ENCODE measurements around the gene CYP4F12.
"Not testable (repeated sequence)": the region's sequence is repeated elsewhere in the genome, so short reads cannot be mapped to it uniquely, and the experiment has no call there.

CYP4F12 gene

GRCh38 chr19:15650123-15650522, 22.8 kb upstream of the CYP4F12 start:
- not testable (repeated sequence) for DNase-seq

- DNase-seq, result no peak
Measured at GRCh38 chr19:15651791-15652190, 21.1 kb upstream of the CYP4F12 start.

GRCh38 chr19:15652559-15653278, 20.2 kb upstream of the CYP4F12 start:
- DNase-seq, result no peak

GRCh38 chr19:15656467-15656866, 16.4 kb upstream of the CYP4F12 start:
- DNase-seq, result no peak

DNA sequence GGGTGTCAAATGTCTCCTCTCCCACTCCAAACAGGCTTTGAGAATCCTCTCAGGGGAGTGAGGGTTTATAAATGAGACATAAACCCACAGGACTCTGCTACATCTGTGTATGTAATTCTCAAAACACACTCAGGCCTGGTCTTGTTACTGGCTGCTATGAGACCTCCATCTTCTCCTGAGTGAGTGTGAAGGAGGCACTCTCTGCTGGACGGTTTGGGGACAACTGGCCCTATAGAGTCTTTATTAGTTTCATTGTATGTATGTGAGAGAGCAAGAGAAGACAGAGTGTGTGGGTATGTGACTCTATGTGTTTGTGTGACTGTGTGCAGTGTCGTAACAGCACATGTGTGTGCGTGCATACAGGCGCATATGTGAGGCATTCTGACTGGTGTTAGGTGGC, 9.6 kb upstream of the CYP4F12 start:
- no peak for DNase-seq

GRCh38 chr19:15666186-15666585, 6.7 kb upstream of the CYP4F12 start:
- no peak for DNase-seq

DNA sequence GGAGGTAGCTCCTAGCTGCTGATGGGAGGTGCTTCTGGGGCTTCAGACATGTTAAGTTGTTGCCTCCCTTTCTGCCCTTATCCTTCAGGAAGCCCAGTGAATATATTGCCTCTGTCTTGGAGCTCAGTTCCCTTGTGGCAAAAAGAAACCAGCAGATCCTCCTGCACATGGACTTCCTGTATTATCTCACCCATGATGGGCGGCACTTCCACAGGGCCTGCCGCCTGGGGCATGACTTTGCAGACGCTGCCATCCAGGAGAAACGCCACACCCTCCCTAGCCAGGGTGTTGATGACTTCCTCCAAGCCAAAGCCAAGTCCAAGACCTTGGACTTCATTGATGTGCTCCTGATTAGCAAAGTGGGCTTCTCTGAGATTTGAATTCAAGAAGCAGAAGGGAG, 6.0 kb upstream of the CYP4F12 start:
- DNase-seq, result no peak

DNA sequence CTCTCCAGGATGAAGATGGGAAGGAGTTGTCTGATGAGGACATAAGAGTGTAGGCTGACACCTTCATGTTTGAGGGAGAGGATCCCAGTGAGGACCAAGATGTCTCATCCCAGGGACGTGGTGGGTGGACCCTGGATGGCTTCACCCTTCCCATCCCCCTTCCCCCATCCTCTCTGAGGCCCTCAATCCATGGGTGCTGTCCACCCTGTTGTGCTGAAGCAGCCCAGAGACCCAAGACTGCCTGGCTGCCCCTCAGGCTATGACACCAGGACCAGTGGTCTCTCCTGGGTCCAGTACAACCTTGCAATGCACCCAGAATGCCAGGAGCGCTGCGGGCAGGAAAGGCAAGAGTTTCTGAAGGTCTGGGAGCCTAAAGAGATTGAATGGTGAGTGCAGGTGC, 3.4 kb upstream of the CYP4F12 start:
- DNase-seq, result no peak

DNA sequence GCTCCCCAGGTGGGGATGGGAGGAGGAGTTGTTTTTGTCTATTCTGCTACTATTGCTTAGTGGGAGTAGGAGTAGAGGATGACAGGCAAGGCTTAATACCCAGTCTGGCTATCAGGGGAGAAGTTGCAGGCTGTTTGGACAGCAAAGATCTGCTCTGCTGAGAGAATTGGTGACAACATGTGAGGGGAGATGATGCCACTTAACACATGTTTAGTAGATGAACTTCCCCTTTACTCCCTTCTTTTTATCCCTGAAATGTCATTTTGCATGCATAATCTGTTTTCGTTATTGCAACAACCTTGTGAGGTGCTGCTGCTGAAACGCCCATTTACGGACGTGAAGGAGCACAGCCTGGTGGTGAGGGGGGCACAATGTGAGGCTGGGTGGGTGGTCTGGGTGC, 3.0 kb upstream of the CYP4F12 start:
- no peak for DNase-seq

DNA sequence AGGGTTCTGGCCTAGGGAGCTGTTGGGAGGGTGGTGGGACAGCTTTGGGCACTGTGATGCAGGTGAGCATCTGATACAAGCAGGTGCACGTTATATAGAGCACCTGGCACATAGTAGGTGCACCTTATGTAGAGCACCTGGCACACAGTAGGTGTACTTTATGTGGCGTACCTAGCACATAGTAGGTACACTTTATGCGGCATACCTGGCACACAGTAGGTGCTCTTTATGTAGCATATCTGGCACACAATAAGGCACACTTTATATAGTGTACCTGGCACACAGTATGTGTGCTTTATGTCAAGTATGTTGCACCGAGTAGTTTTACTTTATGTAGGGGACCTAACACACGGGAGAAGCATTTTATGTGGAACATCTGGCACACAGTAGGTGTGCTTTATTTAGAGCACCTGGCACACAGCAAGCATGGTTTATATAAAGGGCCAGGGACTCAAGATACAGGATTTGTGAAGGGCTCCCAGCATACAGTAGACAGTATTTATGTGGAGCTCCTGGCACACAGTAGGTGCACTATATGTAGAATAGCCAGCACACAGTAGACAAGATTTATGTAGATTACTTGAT, 1.6 kb upstream of the CYP4F12 start:
- DNase-seq, result no peak

GRCh38 chr19:15671891-15672579, 852 bp upstream of the CYP4F12 start:
- no peak for DNase-seq

- no peak for DNase-seq
Measured at GRCh38 chr19:15673176-15673654, 328 bp downstream of the CYP4F12 start.

DNA sequence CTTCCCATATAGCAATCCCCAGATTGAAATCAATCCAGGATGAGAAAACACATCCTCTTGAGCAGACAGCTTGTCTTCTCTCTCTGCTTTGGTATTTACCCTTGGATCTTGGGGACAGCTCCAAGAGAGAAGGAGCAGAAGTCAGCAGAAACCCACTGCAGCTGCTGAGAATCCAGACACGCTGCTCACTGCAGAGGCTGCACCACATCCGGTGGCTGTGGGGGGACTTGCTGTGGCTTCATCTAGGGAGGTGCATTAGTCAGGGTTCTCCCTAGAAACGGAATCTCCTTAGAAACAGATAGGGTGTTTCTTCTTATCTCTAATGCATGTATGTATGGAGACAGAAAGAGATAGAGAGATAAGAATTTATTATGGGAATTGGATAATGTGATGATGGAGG, 2.7 kb downstream of the CYP4F12 start:
- no peak for DNase-seq

GRCh38 chr19:15679089-15679488, 6.2 kb downstream of the CYP4F12 start:
- no peak for DNase-seq

DNA sequence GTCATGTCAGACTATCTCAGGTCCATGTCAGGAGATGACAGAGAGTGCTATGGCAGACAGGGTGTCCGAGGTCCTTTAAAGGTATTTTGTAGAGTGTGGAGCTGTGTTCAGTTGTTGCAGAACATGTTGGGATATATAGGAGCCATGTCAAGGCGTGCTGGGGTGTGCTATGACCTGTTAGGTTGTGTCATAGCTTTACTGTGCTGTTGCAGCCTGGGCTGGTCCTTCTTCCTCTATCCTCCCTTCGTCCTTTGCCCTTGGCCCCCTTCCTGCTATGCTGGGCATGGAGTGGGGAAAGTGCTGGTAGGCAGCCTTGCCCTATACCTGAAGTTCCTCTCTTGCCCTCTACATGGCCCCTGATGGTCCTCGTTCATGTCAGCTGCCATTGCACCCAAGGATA, 7.0 kb downstream of the CYP4F12 start:
- not testable (repeated sequence) for DNase-seq

GRCh38 chr19:15680478-15681322, 7.8 kb downstream of the CYP4F12 start:
- no peak for DNase-seq

GRCh38 chr19:15683411-15683810, 10.5 kb downstream of the CYP4F12 start:
- DNase-seq, result no peak

DNA sequence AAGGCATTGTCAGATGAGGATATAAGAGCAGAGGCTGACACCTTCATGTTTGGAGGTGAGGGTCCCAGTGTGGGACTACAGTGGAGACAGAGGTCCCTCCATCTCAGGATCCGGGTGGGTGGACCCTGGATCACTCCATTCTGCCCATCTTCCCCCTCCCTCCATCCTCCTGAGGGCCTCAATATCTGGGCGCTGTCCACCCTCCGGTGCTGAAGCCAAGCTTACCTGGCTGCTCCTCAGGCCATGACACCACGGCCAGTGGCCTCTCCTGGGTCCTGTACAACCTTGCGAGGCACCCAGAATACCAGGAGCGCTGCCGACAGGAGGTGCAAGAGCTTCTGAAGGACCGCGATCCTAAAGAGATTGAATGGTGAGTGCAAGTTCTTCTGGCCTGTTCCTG, 11.9 kb downstream of the CYP4F12 start:
- DNase-seq, result no peak

GRCh38 chr19:15696654-15697194, 23.8 kb downstream of the CYP4F12 start:
- no peak for DNase-seq

DNA sequence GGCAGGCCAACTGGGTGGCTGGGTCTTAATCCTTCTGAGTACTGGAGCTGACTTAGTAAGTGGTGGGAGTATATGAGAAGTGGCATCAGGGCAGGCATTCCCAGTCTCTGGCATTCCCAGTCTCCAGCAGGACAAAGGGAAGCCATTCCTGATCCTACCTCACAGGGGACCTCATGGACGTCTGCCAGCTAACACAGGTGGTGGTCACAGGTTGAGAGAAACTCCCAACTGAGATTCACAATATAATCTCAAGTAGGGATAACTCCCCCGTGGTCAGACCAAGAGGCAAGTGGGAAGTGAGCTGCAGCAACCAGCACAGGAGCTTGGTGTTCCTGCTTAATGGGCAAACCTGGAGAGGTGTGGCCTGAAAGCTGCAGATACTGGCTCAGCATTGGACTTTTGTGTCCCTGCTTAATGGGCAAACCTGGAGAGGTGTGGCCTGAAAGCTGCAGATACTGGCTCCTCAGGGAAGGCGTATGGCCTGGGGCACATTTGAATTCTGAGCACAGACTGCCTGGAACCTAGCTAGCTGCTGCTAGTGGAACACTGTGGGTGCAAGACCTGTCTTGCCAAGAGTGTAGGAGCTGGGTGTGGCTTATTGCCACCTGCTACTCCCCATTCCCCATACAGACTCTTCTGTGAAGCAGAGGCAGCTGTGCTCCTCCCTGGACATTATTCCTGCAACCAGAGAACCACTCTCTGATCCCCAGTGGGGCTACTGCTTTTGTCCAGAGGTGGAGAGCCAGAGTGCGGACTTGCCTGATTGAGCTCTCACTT, 29.1 kb downstream of the CYP4F12 start:
- DNase-seq, result no peak

- DNase-seq, result peak; percentile 24
Measured at GRCh38 chr19:15702534-15702930, 29.6 kb downstream of the CYP4F12 start.

DNA sequence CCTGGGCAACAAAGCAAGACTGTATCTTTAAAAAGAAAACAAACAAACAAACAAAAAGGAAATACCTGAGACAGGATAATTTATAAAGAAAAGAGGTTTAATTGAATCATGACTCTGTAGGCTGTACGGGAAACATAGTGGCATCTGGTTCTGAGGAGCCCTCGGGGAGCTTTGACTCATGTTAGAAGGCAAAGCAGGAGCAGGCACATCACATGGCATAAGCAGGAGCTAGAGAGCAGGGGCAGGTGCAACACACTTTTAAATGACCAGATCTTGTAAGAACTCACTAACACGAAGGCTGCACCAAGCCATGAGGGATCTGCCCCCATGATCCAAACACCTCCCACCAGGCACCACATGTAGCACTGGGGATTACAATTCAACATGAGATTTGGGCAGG, 41.8 kb downstream of the CYP4F12 start:
- DNase-seq, result no peak
